Uterus (tissue), 2 donors: ENCODE results near the gene RAP1A.

Experiments
- POLR2A ChIP-seq, 2 donors: fragments of 450-650 bp; IDR thresholded peaks; one replicate each; pipeline ENCODE4 v1.6.1; 2016; ENCODE audit warnings: antibody characterized with exemption in 2 of 2, mild to moderate bottlenecking in 1 of 2, moderate library complexity in 1 of 2
- TF ChIP-seq, protein P1 (sequence below), 4 experiments: fragments of 200-600 bp in 2 of 4; fragments of 450-650 bp in 2 of 4; sonication (generic) in 2 of 4; IDR thresholded peaks; one replicate each; pipeline ENCODE4 v1.5.1; 2016 to 2019; ENCODE audit warnings: antibody characterized with exemption in 4 of 4, mild to moderate bottlenecking in 2 of 4, moderate library complexity in 1 of 4

DNA sequence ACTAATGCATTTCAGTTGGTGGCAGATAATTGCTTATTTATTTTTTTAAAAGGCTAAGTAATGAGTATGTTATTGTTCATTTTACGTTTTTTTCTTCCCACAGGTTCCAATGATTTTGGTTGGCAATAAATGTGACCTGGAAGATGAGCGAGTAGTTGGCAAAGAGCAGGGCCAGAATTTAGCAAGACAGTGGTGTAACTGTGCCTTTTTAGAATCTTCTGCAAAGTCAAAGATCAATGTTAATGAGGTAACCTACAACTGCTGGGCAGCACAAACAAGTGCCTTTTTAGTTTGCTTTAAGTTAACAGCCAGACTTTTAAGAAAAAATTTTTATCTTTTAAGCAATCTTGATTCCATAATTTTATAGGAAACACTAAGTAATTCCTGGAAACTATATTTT, 84.7 kb downstream of the RAP1A start:
- TF ChIP-seq, protein P1, sequence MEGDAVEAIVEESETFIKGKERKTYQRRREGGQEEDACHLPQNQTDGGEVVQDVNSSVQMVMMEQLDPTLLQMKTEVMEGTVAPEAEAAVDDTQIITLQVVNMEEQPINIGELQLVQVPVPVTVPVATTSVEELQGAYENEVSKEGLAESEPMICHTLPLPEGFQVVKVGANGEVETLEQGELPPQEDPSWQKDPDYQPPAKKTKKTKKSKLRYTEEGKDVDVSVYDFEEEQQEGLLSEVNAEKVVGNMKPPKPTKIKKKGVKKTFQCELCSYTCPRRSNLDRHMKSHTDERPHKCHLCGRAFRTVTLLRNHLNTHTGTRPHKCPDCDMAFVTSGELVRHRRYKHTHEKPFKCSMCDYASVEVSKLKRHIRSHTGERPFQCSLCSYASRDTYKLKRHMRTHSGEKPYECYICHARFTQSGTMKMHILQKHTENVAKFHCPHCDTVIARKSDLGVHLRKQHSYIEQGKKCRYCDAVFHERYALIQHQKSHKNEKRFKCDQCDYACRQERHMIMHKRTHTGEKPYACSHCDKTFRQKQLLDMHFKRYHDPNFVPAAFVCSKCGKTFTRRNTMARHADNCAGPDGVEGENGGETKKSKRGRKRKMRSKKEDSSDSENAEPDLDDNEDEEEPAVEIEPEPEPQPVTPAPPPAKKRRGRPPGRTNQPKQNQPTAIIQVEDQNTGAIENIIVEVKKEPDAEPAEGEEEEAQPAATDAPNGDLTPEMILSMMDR (IDR thresholded peaks at IDR 0.05) = no peak
- TF ChIP-seq POLR2A (IDR thresholded peaks at IDR 0.05) = no peak
